HG03108 (cell line): ENCODE data around the gene HBA1.
"Not testable (repeated sequence)": the region's sequence is repeated elsewhere in the genome, so short reads cannot be mapped to it uniquely, and the experiment has no call there.

Source experiments
- ATAC-seq: cut with Tn5 transposase; IDR thresholded peaks from one replicate; pipeline ENCODE4 v1.9.1; 2021; ENCODE audit warnings: moderate library complexity; ENCODE audit not compliant: unreplicated experiment

Gene HBA1

GRCh38 chr16:159136-159849 is 17.2 kb upstream of the HBA1 start:
- ATAC-seq, result no peak

GRCh38 chr16:160242-160641 is 16.2 kb upstream of the HBA1 start:
- ATAC-seq, result not testable (repeated sequence)

GRCh38 chr16:160691-161190 is 15.7 kb upstream of the HBA1 start:
- ATAC-seq, result no peak

GRCh38 chr16:162271-162991 is 14.0 kb upstream of the HBA1 start:
- ATAC-seq, result no peak

- ATAC-seq, result not testable (repeated sequence)
Observed at GRCh38 chr16:163139-163538, 13.3 kb upstream of the HBA1 start.

GRCh38 chr16:163696-164095 is 12.8 kb upstream of the HBA1 start:
- not testable (repeated sequence) for ATAC-seq

- not testable (repeated sequence) for ATAC-seq
Observed at GRCh38 chr16:164134-164823, 12.2 kb upstream of the HBA1 start.

- no peak for ATAC-seq
Observed at GRCh38 chr16:164827-165538, 11.5 kb upstream of the HBA1 start.

GRCh38 chr16:165539-166374 is 10.7 kb upstream of the HBA1 start, which contains the start of gene HBM:
Gene HBM (plus strand): TSS chr16:165978. CDS start chr16:165998, 20 bp downstream.
- ATAC-seq, result no peak

- no peak for ATAC-seq
Observed at GRCh38 chr16:166375-167121, 9.9 kb upstream of the HBA1 start.

GRCh38 chr16:167122-167690 is 9.3 kb upstream of the HBA1 start:
- no peak for ATAC-seq

- ATAC-seq, result no peak
Observed at GRCh38 chr16:168424-168823, 8.1 kb upstream of the HBA1 start.

GRCh38 chr16:169014-169413 is 7.5 kb upstream of the HBA1 start:
- ATAC-seq, result no peak

- not testable (repeated sequence) for ATAC-seq
Observed at GRCh38 chr16:170088-170507, 6.4 kb upstream of the HBA1 start.

- ATAC-seq, result no peak
Observed at GRCh38 chr16:170788-171187, 5.7 kb upstream of the HBA1 start.

GRCh38 chr16:172374-172941 is 4.0 kb upstream of the HBA1 start, which contains the start of gene HBA2:
Gene HBA2 (plus strand): TSS chr16:172876. CDS start chr16:172913, 37 bp downstream.
- ATAC-seq, result not testable (repeated sequence)

- not testable (repeated sequence) for ATAC-seq
Observed at GRCh38 chr16:173211-173854, 3.1 kb upstream of the HBA1 start.
